IPS-NIHi11 (cell line): ENCODE data around the gene RNFT2.
"Not testable (repeated sequence)": the region's sequence is repeated elsewhere in the genome, so short reads cannot be mapped to it uniquely, and the experiment has no call there.

Experiments used
- DNase-seq: peaks from one replicate; pipeline ENCODE4 v3.0.0; 2012; ENCODE audit warnings: mixed read lengths, low spot score

The RNFT2 gene

DNA sequence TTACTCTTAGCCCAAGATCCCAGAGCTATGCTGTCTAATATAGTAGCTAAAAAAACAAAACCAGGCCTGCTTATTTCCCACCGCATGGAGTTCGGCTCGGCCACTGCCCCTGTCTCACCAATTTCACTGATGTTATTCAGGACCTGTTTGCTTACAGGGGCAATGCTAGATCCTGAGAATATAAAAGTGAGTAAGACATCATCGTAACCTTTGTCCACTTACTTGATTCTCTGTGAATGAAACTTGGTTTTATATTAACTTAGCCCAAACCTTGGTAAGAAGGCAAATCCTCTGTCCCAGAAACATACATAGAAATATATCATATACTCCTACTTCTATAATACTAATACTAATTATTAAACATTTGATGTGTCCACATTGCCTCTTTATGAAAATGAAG, 56.6 kb downstream of the RNFT2 start:
- DNase-seq = no peak

DNA sequence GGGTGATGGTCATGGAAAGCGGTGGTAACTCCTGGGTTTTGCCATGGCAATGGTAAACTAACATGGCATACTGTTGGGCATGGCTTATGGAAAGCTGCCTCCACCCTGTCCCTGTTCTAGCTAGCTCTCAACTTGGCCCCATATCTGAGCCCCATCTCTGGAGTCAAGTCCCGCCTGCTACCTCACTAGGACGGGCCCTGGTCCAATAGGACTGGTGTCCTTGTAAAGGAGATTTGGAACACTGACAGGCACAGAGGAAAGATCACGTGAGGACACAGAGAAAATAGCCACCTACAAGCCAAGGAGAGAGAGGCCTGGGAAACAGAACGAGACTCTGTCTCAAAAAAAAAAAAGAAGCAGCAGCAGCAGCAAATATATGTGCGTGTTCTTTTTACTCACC, 59.8 kb downstream of the RNFT2 start:
- DNase-seq = no peak

DNA sequence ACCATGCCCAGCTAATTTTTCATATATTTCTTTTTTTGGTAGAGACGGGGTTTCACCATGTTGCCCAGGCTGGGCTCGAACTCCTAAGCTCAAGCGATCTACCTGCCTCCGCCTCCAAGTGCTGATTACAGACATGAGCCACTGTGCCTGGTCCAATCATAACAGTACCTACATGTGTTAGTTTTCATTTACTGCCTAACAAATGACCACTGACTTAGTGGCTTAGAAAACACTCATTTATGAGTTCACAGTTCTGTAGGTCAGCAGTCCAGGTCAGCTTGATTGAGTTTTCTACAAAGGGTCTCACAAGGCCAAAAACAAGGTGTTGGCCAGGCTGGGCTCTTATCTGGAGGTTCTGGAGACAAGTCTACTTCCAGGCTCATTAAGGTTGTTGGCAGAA, 60.6 kb downstream of the RNFT2 start:
- DNase-seq = no peak

DNA sequence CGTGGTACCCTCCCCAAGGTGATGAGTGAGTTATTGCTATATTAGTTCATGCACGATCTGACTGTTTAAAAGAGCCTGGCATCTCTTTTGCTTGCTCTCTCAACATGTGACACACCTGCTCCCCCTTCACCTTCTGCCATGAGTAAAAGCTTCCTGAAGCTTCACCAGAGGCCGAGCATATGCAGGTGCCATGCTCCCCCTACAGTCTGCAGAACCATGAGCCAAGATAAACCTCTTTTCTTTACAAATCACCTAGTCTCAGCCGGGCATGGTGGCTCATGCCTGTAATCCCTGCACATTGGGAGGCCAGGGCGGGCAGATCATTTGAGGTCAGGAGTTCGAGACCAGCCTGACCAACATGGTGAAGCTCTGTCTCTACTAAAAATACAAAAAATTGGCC, 61.8 kb downstream of the RNFT2 start:
- no peak for DNase-seq

DNA sequence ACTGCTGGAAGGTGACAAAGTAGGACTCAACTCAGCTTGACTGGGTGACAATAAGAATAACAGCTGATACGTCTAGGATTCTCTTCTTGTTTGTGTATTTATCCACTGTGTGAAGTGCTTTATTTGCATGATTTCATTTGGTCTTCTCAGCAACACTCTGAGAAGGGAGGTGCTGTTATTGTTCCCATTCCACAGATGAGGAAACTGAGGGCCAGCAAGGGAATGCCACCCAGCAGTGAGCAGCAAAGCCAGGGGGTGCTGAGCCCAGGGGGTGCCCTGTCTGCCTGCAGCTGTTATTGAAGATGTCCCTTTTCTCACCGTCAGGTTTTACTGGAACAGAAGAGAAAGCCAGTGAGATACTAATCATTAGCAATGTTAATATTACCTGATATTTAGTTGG, 62.8 kb downstream of the RNFT2 start:
- DNase-seq = no peak

DNA sequence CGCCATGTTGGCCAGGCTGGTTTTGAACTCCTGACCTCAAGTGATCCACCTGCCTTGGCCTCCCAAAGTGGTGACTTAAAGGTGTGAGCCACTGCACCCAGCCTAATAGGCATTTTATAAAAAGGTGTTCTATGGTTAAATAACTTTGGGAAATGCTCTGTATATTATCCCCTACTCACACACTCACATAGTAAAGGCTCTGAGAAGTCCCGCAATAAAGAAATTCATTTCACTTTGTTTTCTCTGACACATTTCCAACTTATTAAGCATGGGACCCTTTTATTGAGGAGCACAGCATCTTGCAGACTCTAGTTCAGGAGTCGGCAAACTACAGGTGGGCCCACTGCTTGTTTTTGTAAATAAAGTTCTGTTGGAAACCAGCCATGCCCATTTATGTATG, 63.9 kb downstream of the RNFT2 start:
- DNase-seq = no peak

DNA sequence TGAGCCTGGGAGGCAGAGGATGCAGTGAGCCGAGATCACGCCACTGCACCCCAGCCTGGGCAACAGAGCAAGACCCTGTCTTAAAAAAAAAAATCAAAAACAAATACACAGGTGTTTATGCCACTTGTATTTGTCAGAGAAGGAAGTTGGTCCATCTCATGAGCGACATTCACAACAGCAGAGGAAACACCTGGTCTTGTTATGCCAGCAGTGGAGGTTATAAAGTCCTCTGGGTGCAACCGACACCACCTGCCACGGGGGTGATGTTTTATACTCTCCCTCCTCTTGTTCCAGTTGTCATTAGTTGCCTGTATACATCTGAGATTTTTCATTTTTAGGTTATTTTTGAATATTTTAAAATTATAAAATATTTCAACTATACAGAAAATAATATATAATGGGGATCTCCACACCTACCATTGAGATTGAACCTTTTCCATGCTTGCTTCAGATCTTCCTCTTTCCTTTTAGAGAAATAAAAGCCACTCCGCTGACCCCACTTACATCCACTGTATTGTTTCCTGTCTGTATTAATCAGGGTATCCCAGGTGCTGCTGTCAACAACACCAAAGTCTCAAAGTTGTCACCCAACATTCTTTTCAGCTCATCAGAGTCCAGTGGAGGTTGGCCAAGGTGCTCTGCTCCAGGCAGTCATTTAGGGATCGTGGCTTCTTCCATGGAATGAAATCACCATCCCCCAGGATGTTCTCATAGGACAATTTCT, 65.1 kb downstream of the RNFT2 start:
- DNase-seq = no peak

DNA sequence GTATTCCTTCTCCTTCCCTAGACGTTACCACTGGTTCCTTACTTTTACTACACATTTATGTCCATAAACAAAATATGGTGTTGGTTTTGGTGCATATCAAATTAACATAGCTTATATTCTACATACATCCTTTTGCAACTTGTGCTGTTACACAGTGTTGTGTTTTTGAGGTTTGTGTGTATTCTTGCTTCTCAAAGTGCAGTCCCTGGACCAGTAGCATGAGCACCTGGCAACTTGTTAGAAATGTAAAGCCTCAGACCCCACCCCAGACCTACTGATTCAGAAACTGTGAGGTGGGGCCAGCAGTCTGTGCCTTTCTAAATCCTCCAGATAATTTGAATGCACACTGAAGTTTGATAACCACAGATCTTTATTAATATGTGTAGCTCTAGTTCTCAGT, 65.9 kb downstream of the RNFT2 start:
- no peak for DNase-seq

DNA sequence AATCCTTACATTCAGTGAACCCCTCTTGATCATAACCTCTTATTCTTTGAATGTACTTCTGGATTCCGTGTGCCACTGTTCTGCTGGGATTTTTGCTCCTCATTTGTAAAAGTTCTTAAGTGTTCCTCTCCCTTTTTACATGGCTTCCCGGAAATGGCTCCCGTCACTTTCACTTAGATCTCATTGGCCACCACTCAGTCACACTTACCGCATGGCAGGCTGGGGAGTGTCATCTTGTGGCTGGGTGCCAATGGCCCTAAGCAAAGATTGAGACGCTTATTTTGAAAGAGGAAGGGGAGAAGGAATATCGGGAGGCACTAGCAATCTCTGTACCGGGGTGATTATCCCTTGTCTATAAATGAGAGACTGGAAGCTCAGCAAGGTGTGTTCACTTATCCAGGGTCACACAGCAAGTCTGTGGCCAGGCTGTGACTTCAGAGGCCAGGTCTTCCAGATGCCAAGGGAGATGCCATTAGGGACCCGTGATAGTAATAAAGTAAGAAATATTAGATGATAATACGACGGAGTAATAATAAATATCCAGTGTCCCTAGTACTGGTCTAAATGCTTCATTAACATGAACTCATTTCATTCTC, 68.8 kb downstream of the RNFT2 start:
- no peak for DNase-seq

DNA sequence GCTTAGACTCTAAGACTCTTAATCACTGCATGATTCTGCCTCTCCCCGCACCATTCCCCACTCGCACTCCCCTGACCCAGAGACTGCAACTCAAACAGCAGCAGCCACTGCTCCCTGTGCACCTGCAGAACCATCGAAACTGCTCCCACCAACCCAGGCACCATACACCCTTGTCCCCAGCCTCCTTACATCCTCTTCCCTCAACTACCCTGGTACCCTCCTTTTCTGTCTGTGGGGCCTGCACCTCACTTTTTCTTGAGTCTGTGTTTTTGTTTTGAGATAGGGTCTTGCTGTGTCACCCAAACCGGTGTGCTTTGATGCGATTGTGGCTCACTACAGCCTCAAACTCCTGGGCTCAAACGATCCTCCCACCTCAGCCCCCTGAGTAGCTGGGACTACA, 69.4 kb downstream of the RNFT2 start:
- no peak for DNase-seq

DNA sequence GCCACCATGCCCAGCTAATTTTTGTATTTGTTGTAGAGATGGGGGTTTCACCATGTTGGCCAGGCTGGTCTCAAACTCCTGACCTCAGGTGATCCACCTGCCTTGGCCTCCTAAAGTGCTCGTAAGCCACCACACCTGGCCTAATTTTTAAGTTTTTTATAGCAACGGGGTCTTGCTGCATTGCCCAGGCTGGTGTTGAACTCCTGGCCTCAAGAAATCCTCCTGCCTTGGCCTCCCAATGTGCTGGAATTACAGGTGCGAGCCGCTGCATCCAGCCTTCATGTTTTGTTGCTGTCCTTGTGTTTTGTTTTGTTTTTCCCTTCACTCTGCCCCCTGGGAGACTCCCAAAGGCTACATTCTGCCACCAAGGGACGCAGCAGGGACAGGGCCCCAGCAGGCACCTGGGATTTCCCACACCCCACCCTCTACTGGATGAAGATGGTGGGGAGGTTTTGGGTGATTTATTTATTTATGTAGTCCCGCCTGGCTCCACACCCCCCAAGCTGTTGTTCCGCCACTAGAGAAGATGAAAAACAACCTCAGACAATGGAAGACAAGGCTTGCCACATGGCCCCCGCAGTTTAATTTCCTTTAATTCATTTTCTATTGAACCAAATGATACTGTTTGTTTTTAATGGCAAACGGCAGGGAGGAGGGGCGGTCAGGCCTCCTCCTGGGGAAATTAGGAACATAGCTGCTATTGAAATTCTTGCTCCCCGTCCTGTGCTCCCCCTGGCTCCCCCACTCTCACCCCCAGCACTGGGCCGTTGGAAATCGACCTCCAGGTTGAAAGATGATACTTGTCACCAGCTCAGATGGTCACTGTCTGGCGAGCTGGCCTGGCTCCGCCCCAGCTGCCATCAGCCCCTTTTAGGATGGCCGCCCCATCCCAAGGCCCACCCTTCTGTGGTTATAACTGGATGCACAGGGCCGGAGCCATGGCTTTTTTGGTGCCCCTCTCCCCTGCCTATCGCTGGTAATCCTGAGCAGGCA, 70.3 kb downstream of the RNFT2 start:
- DNase-seq = no peak

DNA sequence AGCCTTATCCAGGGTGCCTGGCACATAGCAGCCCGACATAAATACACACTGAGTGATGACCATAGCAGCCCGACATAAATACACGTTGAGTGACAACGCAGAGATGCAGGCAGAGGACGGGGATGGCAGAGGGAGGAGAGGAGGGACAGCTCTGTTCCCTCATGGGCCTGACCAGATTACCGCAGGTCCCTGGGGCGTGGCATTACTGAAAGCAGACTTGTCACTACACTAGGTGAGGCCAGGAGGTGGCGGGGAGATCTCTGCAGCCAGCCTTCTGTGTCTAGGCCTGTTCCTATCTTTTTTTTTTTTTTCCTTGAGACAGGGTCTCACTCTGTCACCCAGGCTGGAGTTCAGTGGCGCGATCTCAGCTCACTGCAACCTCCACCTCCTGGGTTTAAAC, 74.1 kb downstream of the RNFT2 start:
- no peak for DNase-seq

DNA sequence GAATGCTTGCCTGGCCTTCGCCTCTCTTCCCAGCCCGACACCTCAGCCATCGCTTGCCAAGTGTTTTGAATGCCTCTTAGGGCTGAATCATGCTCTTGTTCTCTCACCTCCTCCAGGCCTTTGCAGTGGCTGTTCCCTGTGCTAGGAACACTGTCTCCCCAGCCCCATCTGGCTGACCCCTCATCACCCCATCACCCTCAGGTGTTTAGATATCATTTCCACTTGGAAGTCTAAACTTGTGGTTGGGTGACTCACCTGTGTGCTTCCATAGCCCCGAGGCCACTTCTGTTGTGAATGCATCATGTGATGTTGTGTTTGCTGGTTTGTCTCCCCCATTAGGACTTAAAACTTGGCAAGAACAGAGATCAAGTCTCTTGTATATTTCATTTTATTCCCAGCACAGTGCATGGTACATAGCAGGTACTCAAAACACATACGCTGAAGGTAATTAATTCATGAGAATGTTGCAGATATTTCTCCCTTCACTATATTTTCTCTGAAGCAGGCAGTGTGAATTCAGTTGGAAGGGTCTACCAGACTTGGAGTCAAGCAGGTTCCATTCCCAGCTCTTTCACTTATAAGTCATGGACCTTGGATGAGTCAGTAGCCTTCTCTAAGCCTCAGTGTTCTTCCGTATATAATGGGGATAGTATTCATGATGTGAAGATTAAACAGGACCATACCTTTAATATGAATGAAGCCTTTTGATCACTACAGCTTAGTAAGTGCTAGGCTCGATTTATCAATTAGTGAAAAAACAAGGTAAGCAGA, 75.3 kb downstream of the RNFT2 start:
- DNase-seq = no peak

DNA sequence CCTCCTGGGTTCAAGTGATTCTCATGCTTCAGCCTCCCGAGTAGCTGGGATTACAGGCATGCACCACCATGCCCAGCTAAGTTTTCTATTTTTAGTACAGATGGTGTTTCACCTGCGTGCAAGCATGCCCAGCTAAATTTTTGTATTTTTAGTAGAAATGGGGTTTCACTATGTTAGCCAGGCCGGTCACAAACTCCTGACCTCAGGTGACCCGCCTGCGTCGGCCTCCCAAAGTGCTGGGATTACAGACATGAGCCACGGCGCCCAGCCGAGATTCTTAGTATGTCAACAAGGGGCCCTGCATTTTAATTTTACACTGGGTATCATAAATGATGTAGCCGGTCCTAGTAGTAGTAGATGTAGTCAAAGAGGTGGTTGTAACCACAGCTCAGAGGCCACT, 76.7 kb downstream of the RNFT2 start:
- DNase-seq = not testable (repeated sequence)

DNA sequence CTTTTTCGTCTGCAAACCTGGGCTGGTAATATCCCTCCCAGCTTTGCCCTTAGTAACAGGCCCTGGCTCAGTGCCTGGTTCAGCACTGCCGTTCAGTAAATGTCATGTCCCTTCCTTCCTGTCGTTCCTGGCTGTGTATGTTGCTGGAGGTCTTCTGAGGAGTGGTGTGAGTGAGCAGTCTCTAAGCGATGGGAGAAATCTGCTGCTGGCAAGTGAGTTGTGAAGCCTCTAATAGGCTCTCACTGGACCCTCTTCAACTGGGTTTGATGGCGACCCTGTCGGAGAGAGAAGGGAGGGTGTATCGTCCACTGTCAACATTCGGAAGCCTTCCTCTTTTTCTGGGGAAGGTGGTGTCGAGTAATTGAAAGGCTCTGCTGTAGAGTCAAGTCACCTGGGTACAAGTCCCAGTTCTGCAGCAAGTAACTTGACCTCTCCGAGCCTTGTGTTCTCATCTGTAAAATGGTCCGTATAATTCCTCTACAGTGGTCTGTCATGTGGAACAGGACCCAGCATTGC, 80.3 kb downstream of the RNFT2 start:
- no peak for DNase-seq

DNA sequence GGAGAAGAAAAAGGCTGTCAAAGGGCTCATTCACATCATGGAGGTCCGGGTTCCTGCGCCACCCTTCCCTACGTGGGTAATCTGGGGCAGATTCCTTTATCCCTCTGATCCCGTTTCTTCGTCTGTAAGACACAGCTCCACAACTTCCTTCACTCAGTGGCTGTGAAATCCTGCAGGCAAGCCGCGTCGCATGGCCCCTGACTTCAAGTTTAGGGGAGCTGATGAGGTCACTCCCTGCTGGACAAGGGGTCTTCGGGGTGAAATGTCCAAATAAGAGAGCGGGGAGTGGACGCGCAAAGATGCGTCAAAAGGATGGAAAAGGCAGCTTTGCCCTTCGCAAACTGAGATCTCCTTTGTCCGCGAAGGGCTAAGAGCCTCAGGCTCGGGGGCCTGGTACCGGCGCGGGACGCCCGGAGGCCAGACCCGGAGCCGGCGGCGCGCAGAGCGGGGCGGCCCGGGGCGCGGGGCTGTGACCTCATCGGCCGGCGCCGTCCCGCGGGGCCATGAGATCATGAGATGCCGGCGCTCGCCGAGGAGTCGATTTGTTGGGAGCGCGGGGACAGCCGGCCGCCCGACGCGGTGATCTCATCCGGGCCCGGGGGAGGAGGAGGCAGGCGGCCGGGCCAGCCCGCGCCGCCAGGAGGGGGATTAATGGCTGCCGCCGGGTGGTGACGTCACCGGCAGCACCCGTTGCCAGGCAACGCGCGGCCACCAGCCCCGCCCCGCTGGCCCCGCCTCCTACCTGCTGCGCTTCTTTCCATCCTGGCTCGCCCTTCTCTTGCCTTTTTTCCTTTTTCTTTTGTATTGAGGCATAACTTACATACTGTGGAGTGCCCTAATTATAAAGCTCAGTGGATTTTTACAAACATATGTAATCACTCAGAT, 81.1 kb downstream of the RNFT2 start:
- DNase-seq = peak; percentile 99

DNA sequence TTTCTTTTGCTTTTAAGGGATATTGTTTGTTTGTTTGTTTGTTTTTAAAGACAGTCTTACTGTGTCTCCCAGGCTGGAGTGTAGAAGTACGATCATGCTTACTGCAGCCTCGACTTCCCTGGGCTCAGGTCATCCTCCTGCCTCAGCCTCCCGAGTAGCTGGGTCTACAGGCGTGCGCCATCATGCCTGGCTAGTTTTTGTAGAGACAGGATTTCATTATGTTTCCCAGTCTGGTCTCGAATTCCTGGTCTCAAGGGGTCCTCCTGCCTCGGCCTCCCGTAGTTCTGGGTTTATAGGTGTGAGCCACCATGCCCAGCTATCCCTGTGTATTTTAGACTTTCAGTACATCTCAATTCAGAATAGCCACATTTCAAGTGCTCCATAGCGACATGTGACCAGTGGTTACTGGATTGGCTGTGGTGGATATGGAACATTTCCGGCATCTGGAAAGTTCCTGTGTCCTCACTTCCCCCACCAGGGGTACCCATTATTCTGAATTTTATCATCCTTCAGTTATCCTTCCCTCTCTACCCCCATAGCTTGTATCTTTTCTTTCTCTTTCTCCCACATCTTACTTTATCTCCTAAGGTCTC, 82.0 kb downstream of the RNFT2 start:
- no peak for DNase-seq

DNA sequence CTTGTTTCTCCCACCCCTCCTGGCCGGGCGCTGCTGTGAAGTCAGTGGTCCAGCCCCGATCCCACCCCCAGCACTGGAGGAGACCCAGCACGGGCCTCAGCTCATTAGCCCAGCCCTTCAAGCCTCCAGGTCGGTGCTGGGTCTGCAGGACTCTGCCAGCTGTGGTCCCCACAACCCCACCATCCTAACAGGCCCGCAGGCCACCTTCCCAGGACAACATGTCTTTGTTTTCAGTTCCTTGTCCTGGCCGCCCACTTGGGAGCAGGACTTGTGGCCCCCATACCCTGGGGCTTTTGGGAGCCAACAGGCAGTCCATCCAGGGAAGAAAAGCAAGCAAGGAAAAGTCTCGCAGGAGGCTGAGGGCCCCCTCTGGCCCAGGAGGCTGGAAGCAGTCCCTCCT, 83.2 kb downstream of the RNFT2 start:
- no peak for DNase-seq

DNA sequence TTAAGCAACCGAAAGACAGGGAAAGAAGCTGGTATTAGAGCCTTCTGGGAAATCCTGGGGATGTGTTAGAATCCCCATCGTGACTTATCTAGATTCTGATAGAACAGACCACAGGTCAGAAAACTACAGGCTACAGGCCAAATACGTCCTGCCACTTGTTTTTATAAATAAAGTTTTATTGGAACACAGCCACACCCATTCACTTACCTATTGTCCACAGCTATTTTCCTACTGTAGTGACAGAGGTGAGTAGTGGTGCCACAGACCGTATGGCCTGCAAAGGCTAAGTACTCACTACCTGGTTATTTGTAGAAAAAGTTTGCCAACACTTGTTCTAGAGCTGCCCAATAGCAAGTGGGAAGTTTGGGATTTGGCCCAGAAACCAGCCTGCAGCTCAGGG, 89.3 kb downstream of the RNFT2 start:
- DNase-seq = no peak

DNA sequence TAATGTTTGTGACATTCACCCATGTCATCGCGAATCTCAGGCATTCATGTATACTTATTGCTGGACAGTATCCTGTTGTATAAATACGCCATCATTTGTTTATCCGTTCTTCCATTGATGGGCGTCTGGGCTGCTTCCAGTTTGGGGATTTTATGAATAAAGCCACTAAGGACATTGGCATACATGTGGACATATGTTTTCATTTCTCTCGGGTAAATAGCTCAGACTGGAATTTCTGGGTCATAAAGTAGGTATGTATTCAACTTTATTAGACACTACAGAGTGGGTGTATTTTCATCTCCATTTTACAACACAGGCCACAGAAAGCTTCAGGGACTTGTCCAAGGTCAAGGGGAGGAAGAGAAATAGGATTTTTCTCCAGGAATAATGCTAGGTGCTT, 94.2 kb downstream of the RNFT2 start:
- DNase-seq = no peak

DNA sequence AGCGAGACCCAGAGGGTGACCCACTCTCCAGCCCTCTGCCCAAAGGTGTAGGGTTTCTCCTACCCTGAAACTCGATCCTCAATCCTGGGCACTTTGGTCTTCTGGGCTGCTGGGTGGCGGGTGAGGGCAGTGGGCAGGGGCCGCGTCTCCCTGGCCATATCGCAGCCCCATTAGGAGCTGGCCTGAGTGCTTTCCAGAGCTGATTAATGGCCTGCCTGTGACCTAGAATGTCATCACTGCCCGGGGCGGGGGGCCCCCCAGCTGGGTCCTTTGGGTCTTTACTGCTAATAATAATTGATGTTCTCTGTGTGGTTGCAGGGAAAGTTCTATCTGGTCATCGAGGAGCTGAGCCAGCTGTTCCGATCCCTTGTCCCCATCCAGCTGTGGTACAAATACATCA, 95.4 kb downstream of the RNFT2 start:
- DNase-seq = no peak
